GM18867 (cell line): Measurements from ENCODE around the gene SMYD1.
"Not testable (repeated sequence)": the region's sequence is repeated elsewhere in the genome, so short reads cannot be mapped to it uniquely, and the experiment has no call there.

Source experiments
- ATAC-seq: cut with Tn5 transposase; IDR thresholded peaks from one replicate; pipeline ENCODE4 v1.9.1; 2021; ENCODE audit warnings: mild to moderate bottlenecking, moderate library complexity; ENCODE audit not compliant: unreplicated experiment

Gene SMYD1

DNA sequence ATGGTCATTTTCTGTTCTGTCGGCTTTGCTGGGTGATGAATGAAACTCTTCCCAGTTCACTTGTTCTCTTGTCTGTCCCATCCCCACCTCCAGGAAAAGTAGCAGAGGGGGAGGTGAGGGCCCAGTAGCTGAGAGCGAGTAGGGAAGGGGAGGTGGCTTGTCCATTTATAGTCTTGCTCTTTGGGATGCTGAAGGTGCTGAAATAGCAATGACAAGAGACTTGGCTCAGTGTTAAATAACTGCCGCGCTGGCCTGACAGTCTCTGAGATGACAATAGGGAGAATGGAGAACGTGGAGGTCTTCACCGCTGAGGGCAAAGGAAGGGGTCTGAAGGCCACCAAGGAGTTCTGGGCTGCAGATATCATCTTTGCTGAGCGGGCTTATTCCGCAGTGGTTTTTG lies at the start of gene SMYD1:
SMYD1 (plus strand) TSS at position 228 of the 400 bp plus-strand sequence; CDS start at position 268, 40 bp downstream.
- no peak for ATAC-seq

- not testable (repeated sequence) for ATAC-seq
These were observed 49.4 kb upstream of the SMYD1 start for GRCh38 chr2:88018077-88018805.

DNA sequence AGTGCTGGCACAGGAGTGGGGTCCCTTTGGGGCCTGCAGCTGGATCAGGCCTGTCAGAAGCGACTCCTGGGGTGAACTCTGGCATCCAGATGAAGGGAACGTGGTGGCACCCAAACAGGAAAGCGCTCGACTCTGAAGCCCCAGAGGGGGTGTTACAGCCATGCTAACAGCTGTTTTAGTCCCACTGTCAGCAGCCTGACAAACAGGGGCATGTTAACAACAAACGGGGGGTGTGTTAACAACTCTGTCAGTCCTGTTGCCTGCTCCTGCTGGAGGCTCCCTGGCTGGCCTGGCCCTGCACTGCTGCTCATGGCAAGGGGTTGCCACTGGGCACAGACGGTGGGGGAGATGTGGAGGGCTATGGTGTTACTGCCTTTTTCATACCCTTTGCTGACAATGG lies 48.7 kb upstream of the SMYD1 start:
- no peak for ATAC-seq

GRCh38 chr2:88019985-88020384 lies 47.6 kb upstream of the SMYD1 start:
- ATAC-seq = no peak

GRCh38 chr2:88022669-88022921 lies 45.0 kb upstream of the SMYD1 start:
- no peak for ATAC-seq

GRCh38 chr2:88024509-88024908 lies 43.1 kb upstream of the SMYD1 start:
- no peak for ATAC-seq

GRCh38 chr2:88027697-88028389 lies 39.8 kb upstream of the SMYD1 start:
- no peak for ATAC-seq

GRCh38 chr2:88028931-88029330 lies 38.7 kb upstream of the SMYD1 start:
- no peak for ATAC-seq

DNA sequence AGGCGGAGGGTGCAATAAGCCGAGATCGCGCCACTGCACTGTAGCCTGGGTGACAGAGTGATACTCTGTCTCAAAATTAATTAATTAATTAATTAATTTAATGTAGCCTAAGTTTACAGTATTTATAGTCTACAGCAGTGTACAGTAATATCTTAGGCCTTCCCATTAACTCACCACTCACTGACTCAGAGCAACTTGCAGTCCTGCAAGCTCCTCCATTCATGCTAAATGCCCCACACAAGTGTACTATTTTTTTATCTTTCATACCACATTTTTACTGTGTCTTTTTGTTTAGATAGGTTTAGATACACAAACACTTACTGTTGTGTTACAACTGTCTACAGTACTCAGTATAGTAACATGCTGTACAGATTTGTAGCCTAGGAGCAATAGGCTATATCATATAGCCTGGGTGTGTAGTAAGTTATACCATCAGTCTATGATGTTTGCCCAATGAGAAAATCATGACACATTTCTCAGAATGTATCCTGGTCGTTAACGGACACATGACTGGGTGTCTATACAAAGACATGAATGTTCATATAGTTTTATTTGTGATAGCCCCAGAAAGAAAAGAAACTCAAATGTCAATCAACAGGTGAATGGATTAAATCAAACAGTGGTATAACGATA lies 35.4 kb upstream of the SMYD1 start:
- ATAC-seq = no peak

GRCh38 chr2:88036182-88036581 lies 31.4 kb upstream of the SMYD1 start:
- no peak for ATAC-seq

GRCh38 chr2:88036606-88037005 lies 31.0 kb upstream of the SMYD1 start:
- no peak for ATAC-seq

- no peak for ATAC-seq
These were observed 29.1 kb upstream of the SMYD1 start for GRCh38 chr2:88038263-88039105.

- no peak for ATAC-seq
These were observed 25.1 kb upstream of the SMYD1 start for GRCh38 chr2:88042476-88042875.

- ATAC-seq = not testable (repeated sequence)
These were observed 22.1 kb upstream of the SMYD1 start for GRCh38 chr2:88045561-88045960.

DNA sequence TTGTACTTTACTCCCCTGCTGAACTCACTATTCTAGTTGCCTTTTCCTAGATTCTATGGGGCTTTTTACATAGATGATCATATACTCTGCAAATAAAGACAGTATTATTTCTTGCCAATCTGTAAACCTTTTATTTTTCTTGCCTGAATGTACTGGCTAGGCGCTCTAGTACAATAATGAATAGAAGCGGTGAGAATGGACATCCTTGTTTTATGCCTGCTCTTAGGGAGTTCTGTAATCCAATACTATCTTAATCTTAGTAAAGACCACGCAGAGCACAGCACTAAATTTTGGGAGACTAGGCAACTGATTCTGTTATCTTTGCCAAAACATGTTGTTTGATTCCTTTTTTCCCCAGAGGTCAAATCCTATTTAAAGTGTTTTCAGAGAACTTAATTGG lies 19.1 kb upstream of the SMYD1 start:
- ATAC-seq = no peak

- ATAC-seq = no peak
These were observed 18.0 kb upstream of the SMYD1 start for GRCh38 chr2:88049622-88050021.

DNA sequence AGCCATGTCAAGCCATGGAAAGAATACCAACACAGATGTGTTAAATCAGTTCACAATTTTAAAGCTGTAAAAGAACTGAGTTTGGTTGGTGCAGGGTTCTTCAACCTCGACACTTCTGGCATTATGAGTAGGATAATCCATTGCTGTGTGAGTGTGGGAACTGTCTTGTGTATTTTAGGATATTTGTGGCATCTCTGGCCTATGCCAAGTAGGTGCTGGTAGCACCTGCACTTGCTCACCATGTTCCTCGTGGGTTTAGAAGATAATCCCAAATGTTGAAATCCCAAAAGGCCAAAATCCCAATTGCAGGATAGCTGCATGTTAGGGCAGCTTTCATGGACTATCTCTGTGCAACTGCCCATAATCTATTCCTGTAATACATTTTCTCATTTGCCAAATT lies 15.8 kb upstream of the SMYD1 start:
- ATAC-seq = no peak

DNA sequence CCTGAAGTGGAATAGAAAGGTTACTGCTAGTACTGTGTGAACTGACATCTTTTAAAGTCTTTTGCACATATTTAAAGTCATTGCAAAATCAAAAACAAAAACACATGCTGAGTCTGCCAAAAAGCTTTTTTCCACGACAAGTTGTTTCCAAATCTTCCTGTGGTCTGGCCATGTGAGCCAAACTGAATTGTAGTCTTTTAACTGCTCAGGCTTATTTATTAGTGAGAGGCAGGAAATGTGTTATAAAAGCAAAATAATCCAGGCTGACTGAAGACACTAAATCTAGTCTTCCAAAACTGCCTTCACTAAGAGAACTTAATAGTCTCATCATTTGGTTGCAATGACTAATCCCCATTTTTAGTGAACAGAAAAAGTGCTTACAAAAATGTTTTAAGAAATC lies 14.3 kb upstream of the SMYD1 start:
- no peak for ATAC-seq

DNA sequence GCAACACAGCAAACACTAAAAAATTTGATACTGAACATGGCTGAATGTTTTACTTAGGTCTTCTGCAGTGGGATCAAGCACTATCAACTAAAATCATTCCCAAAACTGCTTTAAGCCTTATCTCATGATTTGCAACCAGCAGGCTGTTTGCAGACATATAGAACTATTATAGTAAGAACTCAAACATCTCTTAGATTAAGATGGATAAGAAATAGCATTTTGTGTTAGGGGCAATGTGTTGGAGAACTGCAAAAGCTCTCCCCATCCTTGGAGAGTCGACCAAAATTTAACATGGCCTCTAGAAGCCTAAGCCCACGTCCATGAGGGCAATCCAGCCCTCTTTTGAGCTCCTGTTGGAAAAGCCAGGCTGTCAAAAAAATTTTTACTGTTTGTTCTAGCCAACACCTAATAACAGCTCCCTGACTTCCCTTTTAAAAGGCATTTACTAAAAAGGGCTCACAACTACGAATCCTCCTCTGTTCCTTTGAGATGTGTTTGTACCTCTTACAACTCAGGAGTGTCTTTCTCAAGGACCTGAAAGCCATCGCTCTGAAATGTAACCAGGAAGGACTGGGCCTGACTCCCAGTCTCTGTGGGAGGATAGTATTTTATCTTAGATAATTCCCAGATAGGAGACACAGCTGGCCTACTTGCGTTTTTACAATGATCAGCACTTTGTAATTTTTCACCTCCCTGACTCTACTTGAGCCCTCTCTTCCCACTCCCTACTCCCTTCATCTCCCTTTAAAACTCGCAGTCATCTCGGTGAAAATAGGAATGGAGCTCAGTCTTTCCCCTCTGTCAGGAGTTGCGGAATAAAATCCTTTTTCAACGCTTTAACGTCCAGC lies 13.5 kb upstream of the SMYD1 start:
- ATAC-seq = no peak

- ATAC-seq = no peak
These were observed 12.7 kb upstream of the SMYD1 start for GRCh38 chr2:88054782-88055370.
